Activated T-cell treated with anti-CD3 and anti-CD28 coated beads, Interleukin-2, amount 50 U/mL, for 24 hours (primary cell): ENCODE measurements around the gene DPP6.

Experiments
- DNase-seq: peaks from one replicate; pipeline ENCODE4 v3.0.0-alpha.2; 2020
- H3K27ac Mint-ChIP-seq: 2 replicates; pipeline ENCODE4 v1.8.0; 2020; ENCODE audit warnings: mild to moderate bottlenecking, mixed read lengths
- H3K27me3 Mint-ChIP-seq: 2 replicates; pipeline ENCODE4 v1.8.0; 2020; ENCODE audit warnings: mixed read lengths
- H3K36me3 Mint-ChIP-seq: 2 replicates; pipeline ENCODE4 v1.8.0; 2020; ENCODE audit warnings: low read depth, mixed read lengths
- H3K4me1 Mint-ChIP-seq: 2 replicates; pipeline ENCODE4 v1.8.0; 2020; ENCODE audit warnings: low read depth, mixed read lengths
- H3K4me3 Mint-ChIP-seq: 2 replicates; pipeline ENCODE4 v1.8.0; 2020; ENCODE audit warnings: mild to moderate bottlenecking, moderate library complexity, mixed read lengths
- H3K9me3 Mint-ChIP-seq: 2 replicates; pipeline ENCODE4 v1.8.0; 2020; ENCODE audit warnings: mixed read lengths

DPP6 gene

DNA sequence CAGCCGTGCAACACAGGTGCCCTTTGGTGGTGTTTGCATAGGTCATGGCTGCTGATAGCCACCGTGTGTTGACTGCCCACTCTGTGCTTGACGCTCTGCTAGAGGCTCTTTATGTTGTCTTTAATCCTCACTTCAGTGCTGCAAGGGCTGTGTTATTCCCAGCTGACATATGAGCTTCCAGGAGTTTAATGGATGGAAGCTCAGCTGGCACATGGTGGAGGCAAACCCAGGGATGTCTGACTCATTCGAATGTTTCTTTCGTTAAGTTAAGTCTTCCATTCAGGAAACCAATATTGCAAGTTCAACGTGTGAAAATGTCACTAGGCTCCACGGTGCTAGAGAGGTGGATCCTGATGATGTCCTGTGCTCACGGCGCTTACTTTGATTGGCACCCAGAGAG lies 378.4 kb downstream of the DPP6 start:
- Mint-ChIP-seq H3K4me3 (no peak overlapping the region), H3K4me1 (no peaks in the 10 kb centered on the region), H3K36me3 (no peaks in the 10 kb centered on the region), H3K27ac (no peak overlapping the region), H3K9me3 (peaks cover 3% of the 10 kb centered on the region), H3K27me3 (no peaks in the 10 kb centered on the region)
- DNase-seq, result no peak

DNA sequence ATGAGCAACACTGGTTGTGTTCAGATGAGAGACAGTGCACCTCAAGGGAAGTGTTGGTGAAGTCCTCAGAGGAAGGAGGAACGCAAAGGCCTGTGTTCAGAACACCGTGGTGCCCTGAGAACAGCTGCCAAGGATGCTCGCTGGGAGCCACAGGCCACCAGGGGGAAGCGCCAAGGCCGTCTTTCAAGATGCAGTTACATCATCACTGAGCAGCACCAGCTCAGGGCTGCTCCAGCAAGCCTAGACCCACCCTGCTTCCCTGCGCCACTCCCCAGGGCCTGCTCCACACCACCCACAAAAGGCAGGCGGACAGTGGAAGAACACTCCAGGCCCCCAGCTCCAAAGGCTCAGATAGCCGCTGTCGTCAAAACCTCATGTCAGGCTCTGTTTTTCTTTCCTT lies 378.8 kb downstream of the DPP6 start:
- H3K27me3 Mint-ChIP-seq, result no peaks in the 10 kb centered on the region
- H3K4me3 Mint-ChIP-seq, result no peak overlapping the region
- no peak overlapping the region for H3K27ac Mint-ChIP-seq
- no peaks in the 10 kb centered on the region for H3K36me3 Mint-ChIP-seq
- no peaks in the 10 kb centered on the region for H3K4me1 Mint-ChIP-seq
- H3K9me3 Mint-ChIP-seq, result peaks cover 3% of the 10 kb centered on the region
- DNase-seq, result no peak

DNA sequence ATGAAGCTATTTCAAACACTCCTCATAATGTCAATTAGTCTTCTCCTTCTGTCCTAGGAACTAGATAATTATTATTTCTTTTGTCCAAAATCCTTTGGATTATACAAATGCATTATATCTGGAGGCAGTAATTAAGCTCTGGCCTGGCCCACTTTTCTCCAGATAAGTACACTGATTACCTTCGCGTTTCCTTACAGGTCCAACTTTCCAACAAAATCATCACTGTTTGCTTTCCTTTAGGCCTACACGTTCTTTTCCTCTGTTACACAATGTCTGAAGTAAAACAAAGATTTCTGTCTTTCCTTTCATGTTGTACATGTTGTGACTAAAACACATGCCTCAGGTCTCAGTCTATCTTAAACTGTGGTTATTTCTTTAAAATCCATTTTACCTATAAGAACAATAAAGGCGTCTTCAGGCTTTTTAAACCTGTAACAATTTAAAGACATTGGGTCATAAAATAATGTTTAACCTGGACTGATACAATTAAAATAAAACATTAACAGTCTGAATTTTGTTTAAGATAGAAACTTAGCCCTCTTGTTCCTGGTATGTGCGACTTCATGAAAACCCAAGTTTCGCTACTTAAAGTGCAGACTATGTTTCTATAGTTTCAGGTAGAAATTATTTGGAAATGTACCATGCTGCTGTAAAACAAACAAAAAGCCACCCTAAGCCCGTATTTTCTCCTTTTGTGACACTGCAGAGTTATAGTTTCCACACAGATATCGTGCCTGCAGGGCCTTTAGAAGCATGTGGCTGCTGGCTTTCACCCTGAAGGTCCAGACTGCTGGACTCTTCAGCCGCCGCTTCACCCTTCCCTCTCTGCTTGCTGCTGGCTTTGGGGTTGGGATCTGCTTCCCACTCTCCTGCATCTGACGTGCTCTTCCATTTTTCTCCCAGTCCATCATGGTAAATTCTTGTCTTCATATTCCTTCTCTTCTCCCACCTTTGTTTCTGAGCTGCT lies 381.7 kb downstream of the DPP6 start:
- Mint-ChIP-seq H3K9me3 (no peaks in the 10 kb centered on the region), H3K4me1 (no peaks in the 10 kb centered on the region), H3K27me3 (no peaks in the 10 kb centered on the region), H3K36me3 (no peaks in the 10 kb centered on the region), H3K27ac (no peak overlapping the region), H3K4me3 (no peak overlapping the region)
- no peak for DNase-seq

GRCh38 chr7:154436560-154436959 lies 384.4 kb downstream of the DPP6 start:
- Mint-ChIP-seq H3K27me3 (no peaks in the 10 kb centered on the region), H3K27ac (no peak overlapping the region), H3K4me1 (no peaks in the 10 kb centered on the region), H3K36me3 (no peaks in the 10 kb centered on the region), H3K9me3 (no peaks in the 10 kb centered on the region), H3K4me3 (no peak overlapping the region)
- DNase-seq, result no peak

DNA sequence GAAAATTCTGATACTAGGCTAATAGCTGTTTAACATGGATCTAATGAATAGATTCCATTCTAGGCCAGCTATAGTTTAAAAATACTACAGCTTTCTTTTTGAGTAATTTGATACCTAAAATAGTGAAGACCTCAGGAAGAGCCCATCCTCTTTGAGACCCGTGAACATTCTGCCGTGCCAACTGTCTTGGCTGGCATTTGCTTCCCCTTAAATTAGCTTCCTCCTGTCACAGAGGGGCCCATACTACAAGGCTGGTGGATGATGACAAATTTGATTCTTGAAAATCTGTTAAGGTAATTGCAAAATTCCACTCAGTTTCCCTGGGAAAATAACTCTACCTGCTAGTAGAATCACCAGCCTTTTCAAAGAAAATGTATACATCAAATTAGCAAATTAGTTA lies 385.0 kb downstream of the DPP6 start:
- H3K27ac Mint-ChIP-seq, result no peak overlapping the region
- no peaks in the 10 kb centered on the region for H3K27me3 Mint-ChIP-seq
- no peak overlapping the region for H3K4me3 Mint-ChIP-seq
- H3K4me1 Mint-ChIP-seq, result no peaks in the 10 kb centered on the region
- DNase-seq, result no peak
- H3K9me3 Mint-ChIP-seq, result no peaks in the 10 kb centered on the region
- H3K36me3 Mint-ChIP-seq, result no peaks in the 10 kb centered on the region

GRCh38 chr7:154438571-154439367 lies 386.6 kb downstream of the DPP6 start:
- Mint-ChIP-seq H3K4me1 (no peaks in the 10 kb centered on the region), H3K9me3 (peaks cover 5% of the 10 kb centered on the region), H3K27ac (no peak overlapping the region), H3K36me3 (no peaks in the 10 kb centered on the region), H3K27me3 (no peaks in the 10 kb centered on the region), H3K4me3 (no peak overlapping the region)
- DNase-seq, result no peak

- H3K27me3 Mint-ChIP-seq, result no peaks in the 10 kb centered on the region
These were observed 387.9 kb downstream of the DPP6 start for GRCh38 chr7:154440058-154440457.

GRCh38 chr7:154440651-154441050 lies 388.5 kb downstream of the DPP6 start:
- Mint-ChIP-seq H3K36me3 (no peaks in the 10 kb centered on the region), H3K27me3 (no peaks in the 10 kb centered on the region), H3K4me3 (no peak overlapping the region), H3K4me1 (no peaks in the 10 kb centered on the region), H3K27ac (no peak overlapping the region), H3K9me3 (peaks cover 5% of the 10 kb centered on the region)
- DNase-seq, result no peak

More at GRCh38 chr7:154440058-154440457, 387.9 kb downstream of the DPP6 start:
- no peaks in the 10 kb centered on the region for H3K36me3 Mint-ChIP-seq
- H3K9me3 Mint-ChIP-seq, result peaks cover 5% of the 10 kb centered on the region
- H3K27ac Mint-ChIP-seq, result no peak overlapping the region
- no peaks in the 10 kb centered on the region for H3K4me1 Mint-ChIP-seq
- H3K4me3 Mint-ChIP-seq, result no peak overlapping the region
- DNase-seq, result no peak

DNA sequence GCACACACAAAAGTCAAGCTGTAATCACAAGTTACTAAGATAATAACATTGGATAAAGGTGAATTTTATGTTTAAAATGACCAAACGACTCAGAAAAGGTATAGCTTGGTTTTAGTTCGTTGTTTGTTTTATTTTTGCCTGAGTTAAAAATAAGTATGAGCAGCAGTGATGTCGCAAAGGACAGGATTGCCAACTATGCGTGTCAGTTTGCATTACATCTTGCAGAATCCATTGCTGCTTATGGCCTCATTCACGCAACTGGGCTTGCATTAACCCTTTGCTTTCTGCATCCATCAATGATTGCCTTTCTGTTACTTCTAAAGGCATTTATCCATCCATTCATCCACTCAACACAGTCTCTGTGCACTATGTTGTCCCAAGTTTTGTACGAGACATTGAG lies 389.6 kb downstream of the DPP6 start:
- H3K4me3 Mint-ChIP-seq, result no peak overlapping the region
- H3K9me3 Mint-ChIP-seq, result peaks cover 8% of the 10 kb centered on the region
- H3K36me3 Mint-ChIP-seq, result no peaks in the 10 kb centered on the region
- H3K27me3 Mint-ChIP-seq, result no peaks in the 10 kb centered on the region
- H3K4me1 Mint-ChIP-seq, result no peaks in the 10 kb centered on the region
- no peak overlapping the region for H3K27ac Mint-ChIP-seq
- no peak for DNase-seq

- DNase-seq, result no peak
- Mint-ChIP-seq H3K36me3 (no peaks in the 10 kb centered on the region), H3K9me3 (peaks cover 8% of the 10 kb centered on the region), H3K4me3 (no peak overlapping the region), H3K27me3 (no peaks in the 10 kb centered on the region), H3K4me1 (no peaks in the 10 kb centered on the region), H3K27ac (no peak overlapping the region)
These were observed 390.7 kb downstream of the DPP6 start for GRCh38 chr7:154442939-154443338.

DNA sequence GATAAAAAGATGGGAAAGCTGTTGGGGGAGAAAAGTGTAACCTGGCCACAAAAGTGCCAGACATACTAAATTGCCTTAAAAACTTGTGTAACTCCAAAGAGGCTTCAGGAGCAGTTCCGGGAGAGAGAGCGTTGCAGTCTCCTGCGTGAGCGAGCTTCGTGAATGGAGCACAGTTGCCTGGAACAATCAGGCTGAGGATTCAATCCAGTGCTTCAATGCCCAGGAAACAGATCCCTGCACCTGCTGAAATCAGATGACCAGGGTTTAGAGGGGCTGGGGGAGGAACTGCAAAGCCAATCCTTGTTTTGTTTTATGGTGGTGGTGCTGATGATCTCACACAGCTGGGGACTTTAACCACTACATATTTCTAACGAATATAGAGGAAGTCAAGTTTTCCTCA lies 398.3 kb downstream of the DPP6 start:
- peaks cover 8% of the 10 kb centered on the region for H3K9me3 Mint-ChIP-seq
- no peaks in the 10 kb centered on the region for H3K4me1 Mint-ChIP-seq
- H3K27ac Mint-ChIP-seq, result no peak overlapping the region
- no peak overlapping the region for H3K4me3 Mint-ChIP-seq
- H3K36me3 Mint-ChIP-seq, result no peaks in the 10 kb centered on the region
- H3K27me3 Mint-ChIP-seq, result no peaks in the 10 kb centered on the region
- no peak for DNase-seq

DNA sequence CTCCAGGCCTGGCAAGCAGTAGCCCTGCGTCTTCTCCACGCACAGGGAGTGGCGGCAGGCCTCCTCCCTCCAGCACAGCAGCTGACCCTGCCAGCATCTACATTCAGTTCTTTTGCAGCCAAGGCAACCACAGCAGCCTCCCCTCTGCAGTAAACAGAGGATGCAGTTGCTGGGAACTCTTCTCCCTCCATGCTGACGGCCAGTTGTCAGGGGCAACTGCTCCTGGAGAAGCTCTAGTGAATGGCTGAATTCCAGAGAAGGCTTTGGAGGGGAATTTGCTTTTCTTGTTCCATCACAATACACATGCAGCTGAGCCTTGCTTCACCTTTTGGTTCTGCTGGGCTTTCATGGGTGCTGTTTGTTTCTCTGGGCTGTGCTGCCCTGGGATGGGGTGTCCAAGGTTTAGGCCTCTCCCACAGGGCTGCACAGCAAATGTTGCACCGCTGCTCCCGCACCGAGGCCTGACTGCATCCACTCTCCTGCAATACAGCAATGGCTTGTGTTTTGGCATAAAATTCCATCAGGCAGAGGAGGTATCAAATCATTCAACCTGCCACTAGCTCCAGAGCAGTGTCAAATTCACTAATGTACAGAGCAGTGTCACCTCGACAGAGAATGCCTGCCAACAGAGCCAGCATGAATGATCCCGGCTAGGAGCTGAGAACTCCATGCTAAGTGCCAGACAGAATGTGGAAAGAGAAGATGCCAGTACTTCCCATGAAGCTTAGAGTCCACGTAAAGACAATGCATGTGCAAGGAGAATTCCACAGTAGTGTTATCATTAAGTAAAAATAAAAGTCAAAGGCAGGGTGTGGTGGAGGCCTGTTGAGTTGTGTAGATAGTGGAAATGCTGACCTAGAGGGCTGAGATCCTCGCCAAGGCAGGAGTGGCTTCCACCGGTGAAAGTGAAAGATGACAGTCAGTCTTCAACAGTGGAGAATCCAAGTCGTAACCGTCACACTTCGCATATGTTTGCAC lies 399.6 kb downstream of the DPP6 start:
- H3K27me3 Mint-ChIP-seq, result no peaks in the 10 kb centered on the region
- no peak for DNase-seq
- H3K4me3 Mint-ChIP-seq, result no peak overlapping the region
- no peaks in the 10 kb centered on the region for H3K36me3 Mint-ChIP-seq
- H3K4me1 Mint-ChIP-seq, result no peaks in the 10 kb centered on the region
- no peak overlapping the region for H3K27ac Mint-ChIP-seq
- H3K9me3 Mint-ChIP-seq, result peaks cover 4% of the 10 kb centered on the region

DNA sequence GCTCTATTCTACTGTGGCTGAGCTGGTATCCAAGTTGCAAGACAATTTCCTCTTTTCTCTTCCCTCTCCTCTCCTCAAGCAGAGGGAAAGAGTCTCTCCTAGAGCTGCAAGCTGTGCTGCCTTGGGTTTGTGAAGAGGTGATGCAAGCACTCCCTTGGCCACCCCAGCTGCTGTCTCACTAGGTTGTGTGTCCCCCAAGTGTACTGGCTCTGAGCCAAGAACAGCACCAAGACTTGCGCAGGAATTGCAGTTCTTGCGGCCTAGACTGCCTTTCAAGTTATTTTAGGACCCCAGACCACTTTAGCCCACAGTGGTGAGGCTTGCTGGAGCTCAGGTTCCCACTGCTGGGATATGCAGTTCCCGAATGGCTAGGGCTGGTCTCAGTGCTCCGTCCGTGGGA lies 411.6 kb downstream of the DPP6 start:
- Mint-ChIP-seq H3K9me3 (peaks cover 20% of the 10 kb centered on the region), H3K4me1 (no peaks in the 10 kb centered on the region), H3K27ac (no peak overlapping the region), H3K27me3 (no peaks in the 10 kb centered on the region), H3K36me3 (no peaks in the 10 kb centered on the region), H3K4me3 (no peak overlapping the region)
- DNase-seq, result no peak

- no peaks in the 10 kb centered on the region for H3K36me3 Mint-ChIP-seq
- no peaks in the 10 kb centered on the region for H3K4me1 Mint-ChIP-seq
- no peaks in the 10 kb centered on the region for H3K27me3 Mint-ChIP-seq
- DNase-seq, result no peak
- no peak overlapping the region for H3K4me3 Mint-ChIP-seq
- H3K9me3 Mint-ChIP-seq, result peaks cover 2% of the 10 kb centered on the region
- no peak overlapping the region for H3K27ac Mint-ChIP-seq
These were observed 417.5 kb downstream of the DPP6 start for GRCh38 chr7:154469652-154470051.
